Activated naive CD4-positive, alpha-beta T cell treated with anti-CD3 and anti-CD28 coated beads, Interleukin-2, amount 10 ng/mL, durations not matched to agents 7 days and 5 days (primary cell): ENCODE results near the gene CLDN10.
"Not testable (repeated sequence)": the region's sequence is repeated elsewhere in the genome, so short reads cannot be mapped to it uniquely, and the experiment has no call there.

ENCODE experiments used
- CTCF ChIA-PET: fragments of 350-600 bp; sonication (Branson Sonifier 250); formaldehyde crosslinking; loops from one replicate; lab custom pipeline; 2021; ENCODE audit warnings: antibody characterized with exemption; lab: Charles Lee
- DNase-seq: peaks from one replicate; pipeline ENCODE4 v3.0.0-alpha.2; 2020
- H3K27ac Mint-ChIP-seq: one replicate; pipeline ENCODE4 v1.8.0; 2021; ENCODE audit warnings: mild to moderate bottlenecking, moderate library complexity, mixed read lengths
- H3K27me3 Mint-ChIP-seq: one replicate; pipeline ENCODE4 v1.8.0; 2021; ENCODE audit warnings: mild to moderate bottlenecking, mixed read lengths
- H3K36me3 Mint-ChIP-seq: one replicate; pipeline ENCODE4 v1.8.0; 2021; ENCODE audit warnings: mixed read lengths
- H3K4me1 Mint-ChIP-seq: one replicate; pipeline ENCODE4 v1.8.0; 2021; ENCODE audit warnings: mixed read lengths
- H3K4me3 Mint-ChIP-seq: one replicate; pipeline ENCODE4 v1.8.0; 2021; ENCODE audit warnings: mild to moderate bottlenecking, moderate library complexity, mixed read lengths
- H3K9me3 Mint-ChIP-seq: one replicate; pipeline ENCODE4 v1.8.0; 2021; ENCODE audit warnings: mixed read lengths

The CLDN10 gene, protein sequence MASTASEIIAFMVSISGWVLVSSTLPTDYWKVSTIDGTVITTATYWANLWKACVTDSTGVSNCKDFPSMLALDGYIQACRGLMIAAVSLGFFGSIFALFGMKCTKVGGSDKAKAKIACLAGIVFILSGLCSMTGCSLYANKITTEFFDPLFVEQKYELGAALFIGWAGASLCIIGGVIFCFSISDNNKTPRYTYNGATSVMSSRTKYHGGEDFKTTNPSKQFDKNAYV

GRCh38 chr13:95552539-95553441 lies at the start of gene CLDN10:
CLDN10 (plus strand) TSS chr13:95552720; CDS start chr13:95552754, 34 bp downstream.
- Mint-ChIP-seq H3K4me3 (no peak within 1 kb of the TSS), H3K27me3 (peaks cover 50% of the 10 kb centered on the region), H3K9me3 (no peaks in the 10 kb centered on the region), H3K27ac (no peak within 1 kb of the TSS), H3K36me3 (no peaks in the 10 kb centered on the region), H3K4me1 (peaks cover 16% of the 10 kb centered on the region)
- CTCF ChIA-PET, result no interaction called here
- DNase-seq, result no peak

GRCh38 chr13:95503662-95504061 lies 48.9 kb upstream of the CLDN10 start:
- Mint-ChIP-seq H3K4me3 (no peak overlapping the region), H3K27me3 (peaks cover 6% of the 10 kb centered on the region), H3K9me3 (no peaks in the 10 kb centered on the region), H3K4me1 (no peaks in the 10 kb centered on the region), H3K27ac (no peak overlapping the region), H3K36me3 (no peaks in the 10 kb centered on the region)
- DNase-seq, result no peak
- CTCF ChIA-PET, result interaction anchor here (1.1 kb wide), 1 partner anchor 33 kb away, joined by 3 read pairs; no protein-coding TSS in a partner anchor

DNA sequence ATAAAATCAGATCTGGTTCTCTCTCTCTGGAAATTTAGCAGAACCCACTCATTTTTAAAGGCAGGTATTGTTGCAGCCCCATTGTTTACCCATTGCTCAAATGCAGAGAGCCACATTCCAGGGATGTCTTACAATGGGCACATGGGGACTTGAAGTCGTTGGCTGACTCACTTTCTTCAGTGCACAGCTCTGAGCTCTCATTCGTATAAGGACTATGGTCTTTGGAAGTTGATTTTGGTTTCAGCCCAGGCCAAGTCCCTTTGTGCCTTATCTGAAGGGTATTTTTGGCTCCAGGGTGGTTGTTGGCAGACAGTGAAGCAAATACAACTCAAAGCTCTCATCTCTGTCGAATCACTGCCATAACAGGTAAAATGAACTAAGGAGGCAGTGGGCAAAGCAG lies 47.3 kb upstream of the CLDN10 start:
- no peak overlapping the region for H3K27ac Mint-ChIP-seq
- no peaks in the 10 kb centered on the region for H3K36me3 Mint-ChIP-seq
- no peaks in the 10 kb centered on the region for H3K9me3 Mint-ChIP-seq
- no peak for DNase-seq
- H3K27me3 Mint-ChIP-seq, result peaks cover 6% of the 10 kb centered on the region
- H3K4me1 Mint-ChIP-seq, result no peaks in the 10 kb centered on the region
- no peak overlapping the region for H3K4me3 Mint-ChIP-seq
- CTCF ChIA-PET, result no interaction called here

- H3K4me3 Mint-ChIP-seq, result no peak overlapping the region
These were observed 46.5 kb upstream of the CLDN10 start for GRCh38 chr13:95505986-95506385.

GRCh38 chr13:95507991-95508390 lies 44.5 kb upstream of the CLDN10 start:
- Mint-ChIP-seq H3K4me3 (no peak overlapping the region), H3K27me3 (peaks cover 3% of the 10 kb centered on the region), H3K36me3 (no peaks in the 10 kb centered on the region), H3K9me3 (no peaks in the 10 kb centered on the region), H3K4me1 (no peaks in the 10 kb centered on the region), H3K27ac (no peak overlapping the region)
- CTCF ChIA-PET, result no interaction called here
- no peak for DNase-seq

More at GRCh38 chr13:95505986-95506385, 46.5 kb upstream of the CLDN10 start:
- Mint-ChIP-seq H3K36me3 (no peaks in the 10 kb centered on the region), H3K4me1 (no peaks in the 10 kb centered on the region), H3K9me3 (no peaks in the 10 kb centered on the region), H3K27me3 (no peaks in the 10 kb centered on the region), H3K27ac (no peak overlapping the region)
- CTCF ChIA-PET, result no interaction called here
- no peak for DNase-seq

DNA sequence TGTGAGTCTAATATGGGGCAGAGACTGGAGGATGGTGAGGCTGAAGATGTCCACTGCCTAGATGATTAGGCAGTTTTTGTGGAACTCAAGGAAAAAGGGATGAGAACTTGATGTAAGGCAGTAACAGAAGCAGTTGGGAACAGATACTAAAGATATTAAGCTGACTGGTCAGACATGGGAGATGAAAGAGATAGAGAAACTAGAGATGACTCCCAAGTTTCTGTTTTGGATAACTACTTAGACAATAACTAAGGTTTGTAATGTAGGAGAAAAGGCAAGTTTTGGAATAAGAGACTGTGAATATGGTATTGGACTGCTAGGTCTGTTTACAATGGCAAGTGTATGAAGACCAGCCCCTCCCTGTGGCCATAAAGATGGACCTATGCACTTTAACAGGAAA lies 43.5 kb upstream of the CLDN10 start:
- Mint-ChIP-seq H3K27me3 (peaks cover 3% of the 10 kb centered on the region), H3K4me3 (no peak overlapping the region), H3K9me3 (no peaks in the 10 kb centered on the region), H3K4me1 (no peaks in the 10 kb centered on the region), H3K27ac (no peak overlapping the region), H3K36me3 (no peaks in the 10 kb centered on the region)
- CTCF ChIA-PET, result no interaction called here
- no peak for DNase-seq

- no peaks in the 10 kb centered on the region for H3K9me3 Mint-ChIP-seq
- DNase-seq, result no peak
- no peaks in the 10 kb centered on the region for H3K36me3 Mint-ChIP-seq
- CTCF ChIA-PET, result no interaction called here
- peaks cover 3% of the 10 kb centered on the region for H3K27me3 Mint-ChIP-seq
- H3K4me1 Mint-ChIP-seq, result no peaks in the 10 kb centered on the region
- no peak overlapping the region for H3K4me3 Mint-ChIP-seq
- no peak overlapping the region for H3K27ac Mint-ChIP-seq
These were observed 42.8 kb upstream of the CLDN10 start for GRCh38 chr13:95509521-95510310.

GRCh38 chr13:95510950-95511349 lies 41.6 kb upstream of the CLDN10 start:
- H3K4me3 Mint-ChIP-seq, result no peak overlapping the region
- no peaks in the 10 kb centered on the region for H3K9me3 Mint-ChIP-seq
- CTCF ChIA-PET, result no interaction called here
- H3K36me3 Mint-ChIP-seq, result no peaks in the 10 kb centered on the region
- H3K4me1 Mint-ChIP-seq, result no peaks in the 10 kb centered on the region
- peaks cover 3% of the 10 kb centered on the region for H3K27me3 Mint-ChIP-seq
- no peak for DNase-seq
- no peak overlapping the region for H3K27ac Mint-ChIP-seq

- no peak for DNase-seq
- CTCF ChIA-PET, result no interaction called here
- no peaks in the 10 kb centered on the region for H3K9me3 Mint-ChIP-seq
- H3K27ac Mint-ChIP-seq, result no peak overlapping the region
- H3K36me3 Mint-ChIP-seq, result no peaks in the 10 kb centered on the region
- no peaks in the 10 kb centered on the region for H3K4me1 Mint-ChIP-seq
- peaks cover 3% of the 10 kb centered on the region for H3K27me3 Mint-ChIP-seq
- no peak overlapping the region for H3K4me3 Mint-ChIP-seq
These were observed 40.1 kb upstream of the CLDN10 start for GRCh38 chr13:95512424-95512823.

DNA sequence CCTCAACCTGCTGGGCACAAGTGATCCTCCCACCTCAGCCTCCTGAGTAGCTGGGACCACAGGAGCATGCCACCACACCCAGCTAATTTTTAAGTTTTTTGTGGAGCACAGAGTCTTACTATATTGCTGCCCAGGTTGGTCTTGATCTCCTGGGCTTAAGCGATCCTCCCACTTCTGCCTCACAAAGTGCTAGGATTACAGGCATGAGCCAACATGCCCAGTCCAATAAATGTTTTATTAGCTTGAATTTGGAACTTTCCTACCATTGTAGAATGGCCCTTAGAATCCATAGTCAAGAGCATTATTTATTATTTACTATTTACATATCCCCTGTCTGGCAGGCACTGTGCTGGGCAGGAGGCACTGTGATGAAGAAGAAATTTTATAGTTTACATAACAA lies 39.6 kb upstream of the CLDN10 start:
- Mint-ChIP-seq H3K4me1 (no peaks in the 10 kb centered on the region), H3K9me3 (no peaks in the 10 kb centered on the region), H3K27me3 (peaks cover 6% of the 10 kb centered on the region), H3K27ac (no peak overlapping the region), H3K36me3 (no peaks in the 10 kb centered on the region), H3K4me3 (no peak overlapping the region)
- DNase-seq, result no peak
- CTCF ChIA-PET, result no interaction called here

GRCh38 chr13:95515606-95516005 lies 36.9 kb upstream of the CLDN10 start:
- H3K4me1 Mint-ChIP-seq, H3K36me3 Mint-ChIP-seq, CTCF ChIA-PET, H3K27me3 Mint-ChIP-seq, H3K9me3 Mint-ChIP-seq, H3K4me3 Mint-ChIP-seq, DNase-seq, H3K27ac Mint-ChIP-seq: not testable (repeated sequence)

DNA sequence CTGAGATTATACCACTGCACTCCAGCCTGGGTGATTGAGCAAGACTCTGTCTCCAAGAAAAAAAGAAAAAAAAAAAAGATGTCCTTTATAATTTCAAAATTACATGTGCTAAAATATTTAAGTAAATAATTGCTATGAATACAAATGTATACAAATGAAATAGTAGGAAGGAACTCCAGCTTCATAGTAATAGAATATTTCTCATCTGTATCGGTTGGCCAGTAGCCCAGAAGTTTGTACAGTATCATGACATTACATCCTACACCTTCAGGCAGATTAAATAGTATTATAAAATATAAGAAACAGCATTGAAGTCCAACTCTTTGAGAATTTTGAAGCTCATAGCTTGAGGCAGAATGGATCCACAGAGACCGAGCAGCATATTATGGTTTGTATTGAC lies 36.5 kb upstream of the CLDN10 start:
- H3K4me1 Mint-ChIP-seq, result no peaks in the 10 kb centered on the region
- H3K27me3 Mint-ChIP-seq, result peaks cover 6% of the 10 kb centered on the region
- no peaks in the 10 kb centered on the region for H3K36me3 Mint-ChIP-seq
- no peak for DNase-seq
- no peaks in the 10 kb centered on the region for H3K9me3 Mint-ChIP-seq
- no peak overlapping the region for H3K4me3 Mint-ChIP-seq
- CTCF ChIA-PET, result no interaction called here
- H3K27ac Mint-ChIP-seq, result no peak overlapping the region

DNA sequence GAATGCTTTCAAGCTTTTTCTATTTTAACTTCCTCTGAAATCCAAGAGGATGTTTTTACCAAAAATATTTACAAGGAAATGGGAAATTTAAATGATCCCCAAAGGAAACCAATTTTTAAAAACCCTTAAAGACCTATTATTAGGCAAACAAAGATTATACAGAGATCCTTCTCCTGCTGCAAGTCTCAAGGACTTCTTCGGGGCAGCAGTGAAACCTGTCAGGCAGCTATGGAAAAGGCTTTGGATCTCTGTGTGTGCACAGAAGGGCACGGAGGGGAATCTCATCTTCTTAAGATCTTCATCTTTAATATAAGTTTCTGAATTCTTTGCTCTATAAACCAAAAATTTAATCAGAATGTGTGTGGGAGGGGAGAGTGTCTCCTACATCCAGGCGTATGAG lies 36.0 kb upstream of the CLDN10 start:
- H3K27me3 Mint-ChIP-seq, result peaks cover 6% of the 10 kb centered on the region
- CTCF ChIA-PET, result no interaction called here
- no peaks in the 10 kb centered on the region for H3K36me3 Mint-ChIP-seq
- no peak overlapping the region for H3K27ac Mint-ChIP-seq
- no peaks in the 10 kb centered on the region for H3K9me3 Mint-ChIP-seq
- H3K4me1 Mint-ChIP-seq, result no peaks in the 10 kb centered on the region
- no peak for DNase-seq
- no peak overlapping the region for H3K4me3 Mint-ChIP-seq

- CTCF ChIA-PET, result interaction anchor here (0.6 kb wide), 1 partner anchor 21 kb away, joined by 4 read pairs; no protein-coding TSS in a partner anchor
- Mint-ChIP-seq H3K4me3 (no peak overlapping the region), H3K27me3 (no peaks in the 10 kb centered on the region), H3K9me3 (no peaks in the 10 kb centered on the region), H3K36me3 (no peaks in the 10 kb centered on the region), H3K4me1 (no peaks in the 10 kb centered on the region), H3K27ac (no peak overlapping the region)
- no peak for DNase-seq
These were observed 28.9 kb upstream of the CLDN10 start for GRCh38 chr13:95523598-95523997.
